Activated CD4-positive, alpha-beta T cell treated with anti-CD3 and anti-CD28 coated beads for 36 hours (primary cell): ENCODE measurements around the gene TECTA. TPM values are rescaled to one million over a fixed set of nuclear protein-coding genes. Genes with fewer than 3 reads are reported as not detected.
"Not testable (repeated sequence)": the region's sequence is repeated elsewhere in the genome, so short reads cannot be mapped to it uniquely, and the experiment has no call there.

Experiments
- ATAC-seq: fragments of 200-7000 bp; cut with Tn5 transposase; one replicate; pipeline ENCODE4 v1.10.0; 2021; ENCODE audit warnings: mild to moderate bottlenecking, moderate library complexity
- CTCF ChIA-PET: fragments of 350-600 bp; sonication (Branson Sonifier 250); formaldehyde crosslinking; loops from one replicate; lab custom pipeline; 2021; ENCODE audit warnings: antibody characterized with exemption; lab: Charles Lee
- POLR2A ChIA-PET: fragments of 350-600 bp; sonication (Branson Sonifier 250); formaldehyde crosslinking; loops from one replicate; lab custom pipeline; 2021; ENCODE audit warnings: antibody characterized with exemption, inconsistent platforms; lab: Charles Lee
- DNase-seq: peaks from one replicate; pipeline ENCODE4 v3.0.0-alpha.2; 2020
- H3K27ac Mint-ChIP-seq: one replicate; pipeline ENCODE4 v1.8.0; 2021; ENCODE audit warnings: mixed read lengths
- H3K27me3 Mint-ChIP-seq: one replicate; pipeline ENCODE4 v1.8.0; 2021; ENCODE audit warnings: mixed read lengths
- H3K36me3 Mint-ChIP-seq: one replicate; pipeline ENCODE4 v1.8.0; 2021; ENCODE audit warnings: low read depth, mixed read lengths
- H3K4me1 Mint-ChIP-seq: one replicate; pipeline ENCODE4 v1.8.0; 2021; ENCODE audit warnings: mixed read lengths
- H3K4me3 Mint-ChIP-seq: one replicate; pipeline ENCODE4 v1.8.0; 2021; ENCODE audit warnings: mild to moderate bottlenecking, moderate library complexity, mixed read lengths
- H3K9me3 Mint-ChIP-seq: one replicate; pipeline ENCODE4 v1.8.0; 2021; ENCODE audit warnings: low read depth, mixed read lengths
- intact Hi-C, 2 experiments: fragments of 100-400 bp; cut with DNase I in 1 of 2; cut with micrococcal nuclease in 1 of 2; formaldehyde crosslinking; loops; one replicate each; pipeline versions ENCODE4 v1.14.2 to v1.15.1; 2022 to 2024; cut with DNase I, micrococcal nuclease
- total RNA-seq, 2 experiments: library from RNA; stranded (reverse); gene quantifications; one replicate each; pipeline ENCODE4 v1.2.3, GENCODE V29; 2021

TECTA gene
- total RNA-seq, 2 experiments from 2014 or later = 0.21 to 0.37 TPM

DNA sequence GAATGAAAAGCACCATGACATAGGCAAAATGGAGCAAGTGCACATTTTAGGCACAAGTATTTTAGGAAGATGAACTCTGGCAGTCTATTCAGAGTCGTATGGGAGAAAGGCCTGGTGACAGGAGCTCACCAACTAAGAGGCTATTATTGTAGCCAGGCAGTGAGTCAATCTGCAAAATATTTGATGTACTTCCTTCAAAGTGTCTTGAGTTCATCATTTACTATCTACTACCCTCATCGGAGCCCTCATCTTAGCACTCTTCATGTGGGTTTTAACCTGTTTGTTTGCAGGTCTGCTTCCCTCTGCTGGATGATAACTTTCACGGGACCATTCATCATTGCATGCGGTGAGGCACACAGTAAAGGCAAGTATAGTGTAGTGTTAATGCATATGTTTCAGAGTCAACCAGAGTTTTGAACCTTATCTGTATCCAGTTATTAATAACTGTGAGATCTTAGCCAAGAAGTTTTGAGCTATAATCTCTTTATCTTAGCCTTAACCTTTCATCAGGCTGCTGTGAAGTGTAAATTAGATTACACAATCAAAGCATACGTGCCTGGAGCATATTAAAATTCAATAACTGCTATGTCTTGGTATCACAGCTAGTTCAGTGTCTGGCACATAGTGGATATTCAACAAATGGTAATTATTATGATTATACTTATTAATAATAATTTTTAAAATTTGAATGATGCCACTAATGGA, 120.6 kb downstream of the TECTA start:
- ChIA-PET POLR2A (no interaction called here), CTCF (interaction anchor here (0.5 to 1.6 kb wide), 3 partner anchors 11 to 271 kb away, joined by 3 to 4 read pairs (median 4); no protein-coding TSS in a partner anchor)
- no peak overlapping the region for H3K27ac Mint-ChIP-seq
- DNase-seq = no peak
- H3K4me1 Mint-ChIP-seq = no peaks in the 10 kb centered on the region
- H3K27me3 Mint-ChIP-seq = peaks cover 12% of the 10 kb centered on the region
- no peak for ATAC-seq
- no peaks in the 10 kb centered on the region for H3K9me3 Mint-ChIP-seq
- no peak overlapping the region for H3K4me3 Mint-ChIP-seq
- no peaks in the 10 kb centered on the region for H3K36me3 Mint-ChIP-seq
- intact Hi-C loops = no loop called here

GRCh38 chr11:121223161-121223560, 122.1 kb downstream of the TECTA start:
- DNase-seq (no peak), ATAC-seq (no peak)
- POLR2A ChIA-PET = no interaction called here
- H3K4me1 Mint-ChIP-seq = no peaks in the 10 kb centered on the region
- intact Hi-C loops = no loop called here
- no peak overlapping the region for H3K4me3 Mint-ChIP-seq
- CTCF ChIA-PET = no interaction called here
- H3K27ac Mint-ChIP-seq = no peak overlapping the region
- no peaks in the 10 kb centered on the region for H3K9me3 Mint-ChIP-seq
- H3K27me3 Mint-ChIP-seq = peaks cover 9% of the 10 kb centered on the region
- no peaks in the 10 kb centered on the region for H3K36me3 Mint-ChIP-seq

DNA sequence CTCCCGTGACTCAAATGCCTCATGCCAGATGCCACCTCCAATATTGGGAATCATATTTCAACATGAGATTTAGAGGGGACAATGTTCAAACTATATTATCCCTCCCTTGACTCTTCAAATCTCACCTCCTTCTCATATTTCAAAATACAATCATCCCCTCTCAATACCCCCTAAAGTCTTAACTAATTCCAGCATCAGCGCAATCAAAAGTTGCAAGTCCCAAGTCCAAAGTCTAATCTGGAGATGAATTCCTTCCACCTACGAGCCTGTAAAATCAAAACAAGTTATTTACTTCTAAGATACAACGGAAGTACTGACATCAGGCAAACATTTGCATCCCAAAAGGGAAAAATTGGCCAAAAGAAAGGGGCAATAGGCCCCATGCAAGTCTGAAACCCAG, 124.3 kb downstream of the TECTA start:
- H3K27ac Mint-ChIP-seq = no peak overlapping the region
- ATAC-seq (no peak), DNase-seq (no peak)
- peaks cover 13% of the 10 kb centered on the region for H3K27me3 Mint-ChIP-seq
- H3K4me3 Mint-ChIP-seq = no peak overlapping the region
- POLR2A ChIA-PET = no interaction called here
- intact Hi-C loops = no loop called here
- CTCF ChIA-PET = no interaction called here
- no peaks in the 10 kb centered on the region for H3K9me3 Mint-ChIP-seq
- no peaks in the 10 kb centered on the region for H3K4me1 Mint-ChIP-seq
- H3K36me3 Mint-ChIP-seq = no peaks in the 10 kb centered on the region

DNA sequence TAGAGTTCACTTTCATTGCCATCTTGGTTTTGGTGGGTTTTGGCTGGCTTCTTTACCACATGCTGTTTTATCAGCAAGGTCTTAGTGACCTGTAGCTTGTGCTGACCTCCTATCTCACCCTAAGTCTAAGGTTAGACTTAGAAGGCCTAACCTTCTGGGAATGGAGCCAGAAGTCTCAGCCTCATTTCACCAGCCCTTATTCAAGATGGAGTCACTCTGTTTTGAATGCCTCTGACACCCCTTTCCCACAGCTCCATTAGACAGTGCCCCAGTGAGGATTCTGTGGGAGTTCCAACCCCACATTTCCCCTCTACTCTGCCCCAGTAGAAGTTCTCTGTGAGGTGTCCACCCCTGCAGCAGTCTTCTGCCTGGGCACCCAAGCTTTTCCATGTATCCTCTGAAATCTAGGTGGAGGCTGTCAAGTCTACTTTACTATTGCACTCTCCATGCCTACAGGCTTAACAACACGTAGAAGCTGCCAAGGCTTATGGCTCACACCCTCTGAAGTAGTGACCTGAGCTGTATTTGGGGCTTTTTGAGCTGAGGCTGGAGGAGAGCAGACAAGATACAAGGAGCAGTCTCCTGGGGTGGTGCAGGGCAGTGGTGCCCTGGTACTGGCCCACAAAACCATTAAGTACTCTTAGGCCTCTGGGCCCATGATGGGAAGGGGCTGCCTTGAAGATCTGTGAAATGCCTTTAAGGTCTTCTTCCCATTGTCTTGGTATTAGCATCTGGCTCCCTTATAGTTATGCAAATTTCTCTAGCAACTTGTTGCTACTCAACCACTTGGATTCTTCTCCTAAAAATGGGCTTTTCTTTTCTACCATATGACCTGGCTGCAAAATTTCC, 125.6 kb downstream of the TECTA start:
- ATAC-seq = no peak
- Mint-ChIP-seq H3K27me3 (peaks cover 24% of the 10 kb centered on the region), H3K27ac (no peak overlapping the region), H3K9me3 (no peaks in the 10 kb centered on the region), H3K4me1 (no peaks in the 10 kb centered on the region), H3K4me3 (no peak overlapping the region), H3K36me3 (no peaks in the 10 kb centered on the region)
- intact Hi-C loops = no loop called here
- ChIA-PET CTCF (no interaction called here), POLR2A (no interaction called here)
- no peak for DNase-seq

GRCh38 chr11:121228851-121229250, 127.8 kb downstream of the TECTA start:
- H3K27ac Mint-ChIP-seq = no peak overlapping the region
- no peak for ATAC-seq
- no peaks in the 10 kb centered on the region for H3K4me1 Mint-ChIP-seq
- H3K27me3 Mint-ChIP-seq = peaks cover 26% of the 10 kb centered on the region
- H3K4me3 Mint-ChIP-seq = no peak overlapping the region
- intact Hi-C loops = no loop called here
- DNase-seq = no peak
- CTCF ChIA-PET = no interaction called here
- H3K36me3 Mint-ChIP-seq = no peaks in the 10 kb centered on the region
- H3K9me3 Mint-ChIP-seq = no peaks in the 10 kb centered on the region
- POLR2A ChIA-PET = no interaction called here

DNA sequence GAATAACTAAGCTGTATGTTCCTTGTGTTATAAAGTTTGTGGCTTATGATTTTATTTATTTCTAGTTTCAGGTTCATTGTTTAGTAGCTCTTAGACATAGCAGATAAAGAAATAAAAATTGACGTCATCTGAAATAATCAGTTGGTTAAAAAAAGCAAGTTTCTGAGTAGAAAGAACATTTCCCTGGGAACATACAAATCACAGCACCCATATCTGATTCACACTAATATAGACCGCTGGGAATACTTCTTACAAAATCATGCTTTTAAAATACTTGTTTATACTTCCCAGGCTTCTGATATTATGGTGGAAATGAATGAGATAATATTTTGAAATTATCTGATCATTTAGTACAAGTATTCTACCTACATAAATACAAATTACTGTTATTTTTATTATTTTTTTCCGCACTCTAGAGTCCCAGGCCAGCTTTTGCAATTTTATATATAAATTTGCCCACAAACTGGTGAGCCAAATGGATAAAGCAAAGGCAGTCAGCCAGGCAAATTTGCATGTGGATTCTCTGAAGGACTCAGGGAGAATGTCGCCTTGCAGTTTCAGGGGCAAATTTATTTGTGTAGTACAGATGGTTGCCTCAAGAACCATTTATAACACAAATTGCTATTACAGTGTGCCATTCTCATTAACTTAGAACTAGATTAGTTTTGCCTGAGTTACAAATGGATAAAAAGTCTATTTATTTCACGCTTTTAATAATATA, 128.6 kb downstream of the TECTA start:
- intact Hi-C loops = no loop called here
- H3K27ac Mint-ChIP-seq = no peak overlapping the region
- no peaks in the 10 kb centered on the region for H3K4me1 Mint-ChIP-seq
- no peaks in the 10 kb centered on the region for H3K36me3 Mint-ChIP-seq
- H3K4me3 Mint-ChIP-seq = no peak overlapping the region
- CTCF ChIA-PET = interaction anchor here (0.6 to 0.7 kb wide), 2 partner anchors 38 to 587 kb away, joined by 3 read pairs; no protein-coding TSS in a partner anchor
- POLR2A ChIA-PET = no interaction called here
- DNase-seq (no peak), ATAC-seq (no peak)
- no peaks in the 10 kb centered on the region for H3K9me3 Mint-ChIP-seq
- H3K27me3 Mint-ChIP-seq = peaks cover 29% of the 10 kb centered on the region

DNA sequence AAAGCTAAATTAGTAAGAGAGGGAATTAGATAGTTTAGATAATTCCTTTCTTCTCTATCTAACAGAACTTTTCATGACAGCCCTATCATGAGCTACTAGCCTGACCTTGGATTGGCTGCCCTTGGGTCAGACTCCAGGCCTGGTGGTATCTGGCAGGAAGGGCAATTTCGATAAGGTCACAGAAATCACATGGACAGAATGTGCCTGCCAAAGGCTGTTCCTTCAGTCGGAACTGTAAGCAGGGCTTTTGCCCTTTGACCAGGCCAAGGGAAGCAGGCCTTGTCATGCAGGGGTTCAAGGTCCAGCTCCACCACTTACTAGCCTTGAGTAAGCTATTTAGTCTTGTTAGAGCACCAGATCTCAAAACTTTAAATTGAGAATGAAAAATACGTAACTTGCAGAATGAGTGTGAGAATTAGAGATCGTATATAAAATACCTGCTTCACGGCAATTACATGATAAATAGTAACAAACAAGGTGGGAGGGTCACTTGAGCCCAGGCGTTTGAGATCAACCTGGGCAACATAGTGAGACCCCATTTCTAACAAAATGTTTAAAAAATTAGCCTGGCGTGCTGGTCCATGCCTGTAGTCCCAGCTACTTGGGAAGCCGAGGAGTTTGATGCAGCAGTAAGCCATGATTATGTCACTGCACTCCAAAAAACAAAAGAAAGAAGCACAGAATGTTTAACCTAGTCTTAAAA, 130.7 kb downstream of the TECTA start:
- Mint-ChIP-seq H3K27me3 (peaks cover 28% of the 10 kb centered on the region), H3K4me3 (no peak overlapping the region), H3K4me1 (peaks cover 5% of the 10 kb centered on the region), H3K36me3 (no peaks in the 10 kb centered on the region), H3K27ac (no peak overlapping the region), H3K9me3 (no peaks in the 10 kb centered on the region)
- ATAC-seq = no peak
- ChIA-PET CTCF (no interaction called here), POLR2A (no interaction called here)
- DNase-seq = no peak
- intact Hi-C loops = no loop called here

DNA sequence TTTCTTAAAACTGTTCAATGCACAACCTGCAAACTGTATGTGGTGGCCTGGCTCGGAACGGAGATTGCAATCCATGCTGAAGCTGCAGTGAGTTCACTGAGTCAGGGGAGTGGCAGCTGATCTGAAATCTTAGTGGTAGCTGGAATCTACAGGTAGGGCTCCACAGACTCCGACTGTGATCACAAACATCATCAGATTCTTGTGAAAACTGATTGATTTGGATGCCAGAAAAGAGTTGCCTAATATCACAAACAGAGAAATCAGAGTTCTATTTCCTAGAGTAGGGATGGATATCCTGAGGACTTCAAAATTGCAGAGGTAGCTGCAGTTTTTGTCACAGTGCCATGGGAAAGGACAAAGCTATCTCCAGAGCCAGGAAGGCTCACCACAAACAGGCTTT, 134.0 kb downstream of the TECTA start:
- ChIA-PET POLR2A (no interaction called here), CTCF (interaction anchor here (1.2 to 1.3 kb wide), 2 partner anchors 40 to 339 kb away, joined by 4 read pairs; no protein-coding TSS in a partner anchor)
- DNase-seq = no peak
- no peak for ATAC-seq
- H3K27me3 Mint-ChIP-seq = peaks cover 31% of the 10 kb centered on the region
- no peaks in the 10 kb centered on the region for H3K9me3 Mint-ChIP-seq
- H3K4me1 Mint-ChIP-seq = peaks cover 19% of the 10 kb centered on the region
- no peaks in the 10 kb centered on the region for H3K36me3 Mint-ChIP-seq
- intact Hi-C loops = no loop called here
- no peak overlapping the region for H3K4me3 Mint-ChIP-seq
- no peak overlapping the region for H3K27ac Mint-ChIP-seq

GRCh38 chr11:121236115-121237001, 135.3 kb downstream of the TECTA start:
- intact Hi-C loops = no loop called here
- ATAC-seq = peak; percentile 84
- ChIA-PET POLR2A (no interaction called here), CTCF (no interaction called here)
- DNase-seq = no peak
- Mint-ChIP-seq H3K9me3 (no peaks in the 10 kb centered on the region), H3K4me3 (no peak overlapping the region), H3K27ac (no peak overlapping the region), H3K36me3 (no peaks in the 10 kb centered on the region), H3K27me3 (peaks cover 20% of the 10 kb centered on the region), H3K4me1 (peaks cover 19% of the 10 kb centered on the region)

DNA sequence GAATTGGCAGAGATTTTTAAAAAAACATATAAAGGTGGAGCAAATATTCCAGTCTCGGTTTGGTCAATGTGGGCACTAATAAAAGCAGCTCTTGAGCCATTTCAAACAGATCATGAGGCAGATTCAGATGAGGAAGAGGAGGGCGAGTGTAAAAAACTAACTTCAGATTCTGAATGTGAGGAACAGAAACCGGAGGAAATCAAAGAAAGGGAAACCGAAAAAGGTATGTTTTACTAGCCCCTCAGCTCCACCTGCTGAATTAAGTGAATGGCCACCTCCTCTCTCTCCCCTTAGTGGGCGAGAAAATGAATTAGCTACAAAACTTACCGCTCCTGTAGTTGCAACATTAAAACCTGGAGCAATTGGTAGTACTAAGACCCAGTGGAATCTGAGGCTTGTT, 136.2 kb downstream of the TECTA start:
- Mint-ChIP-seq H3K4me1 (peaks cover 19% of the 10 kb centered on the region), H3K27me3 (peaks cover 16% of the 10 kb centered on the region)
- intact Hi-C loops, H3K4me3 Mint-ChIP-seq, H3K9me3 Mint-ChIP-seq, DNase-seq, H3K36me3 Mint-ChIP-seq, H3K27ac Mint-ChIP-seq, ATAC-seq, CTCF ChIA-PET: not testable (repeated sequence)
- POLR2A ChIA-PET = interaction anchor here (0.6 kb wide), 1 partner anchor 67 kb away, joined by 3 read pairs; no protein-coding TSS in a partner anchor
